Body of pancreas (tissue), 4 donors: ENCODE measurements around the gene TBC1D19.

Experiments
- CTCF ChIP-seq, 7 experiments: fragments of 450-650 bp in 4 of 7; fragments of 200-600 bp in 3 of 7; sonication (generic) in 3 of 7; IDR thresholded peaks; one replicate each; pipeline ENCODE4 v1.5.1; 2016 to 2019; ENCODE audit warnings: antibody characterized with exemption in 7 of 7
- POLR2A ChIP-seq, 3 donors: fragments of 450-650 bp; IDR thresholded peaks; one replicate each; pipeline ENCODE4 v1.6.1; 2016; ENCODE audit warnings: antibody characterized with exemption in 3 of 3, mild to moderate bottlenecking in 2 of 3

DNA sequence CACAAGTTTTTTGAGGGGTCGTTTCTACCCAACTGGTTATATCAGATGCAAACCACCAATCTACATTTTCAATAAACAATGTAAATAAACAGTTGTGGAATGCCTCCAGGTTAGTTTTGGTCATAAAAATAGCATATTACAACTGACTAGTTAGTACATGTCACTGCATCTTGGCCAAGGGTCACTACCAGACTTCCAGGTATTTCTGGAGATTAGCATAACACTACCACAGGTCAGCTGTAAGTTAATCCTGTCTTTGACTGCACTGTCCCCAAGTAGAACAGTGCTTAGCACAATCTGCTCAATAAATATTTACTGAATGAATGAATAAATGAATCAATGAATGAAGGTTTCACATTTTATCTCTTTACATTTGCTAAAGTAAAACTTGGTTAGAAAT, 64.4 kb downstream of the TBC1D19 start:
- TF ChIP-seq CTCF (IDR thresholded peaks at IDR 0.05) (no peak), POLR2A (IDR thresholded peaks at IDR 0.05) (no peak)
